ENCODE measurements around the gene PI4KA.
"Not testable (repeated sequence)": the region's sequence is repeated elsewhere in the genome, so short reads cannot be mapped to it uniquely, and the experiment has no call there.

PI4KA gene

DNA sequence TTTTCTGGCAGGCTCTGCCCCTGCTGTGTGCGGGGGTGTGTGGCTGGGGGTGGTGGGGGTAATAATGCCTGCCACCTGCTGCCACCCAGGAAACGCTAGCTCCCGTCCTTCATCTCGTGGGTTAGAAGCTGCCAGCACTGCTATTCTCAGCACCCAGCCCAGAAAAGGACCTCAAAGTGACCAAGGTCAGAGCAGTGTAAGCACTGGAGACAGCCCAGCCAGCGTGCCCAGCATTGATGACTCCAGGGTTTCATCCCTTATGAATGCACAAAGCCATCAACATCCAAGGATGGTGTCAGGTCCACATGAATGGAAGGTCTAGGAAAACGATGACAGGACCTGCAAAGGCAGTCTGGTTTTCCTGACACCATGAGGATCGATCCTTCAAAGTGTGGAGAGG lies 140.6 kb downstream of the PI4KA start:
- not testable (repeated sequence) for DNase-seq

DNA sequence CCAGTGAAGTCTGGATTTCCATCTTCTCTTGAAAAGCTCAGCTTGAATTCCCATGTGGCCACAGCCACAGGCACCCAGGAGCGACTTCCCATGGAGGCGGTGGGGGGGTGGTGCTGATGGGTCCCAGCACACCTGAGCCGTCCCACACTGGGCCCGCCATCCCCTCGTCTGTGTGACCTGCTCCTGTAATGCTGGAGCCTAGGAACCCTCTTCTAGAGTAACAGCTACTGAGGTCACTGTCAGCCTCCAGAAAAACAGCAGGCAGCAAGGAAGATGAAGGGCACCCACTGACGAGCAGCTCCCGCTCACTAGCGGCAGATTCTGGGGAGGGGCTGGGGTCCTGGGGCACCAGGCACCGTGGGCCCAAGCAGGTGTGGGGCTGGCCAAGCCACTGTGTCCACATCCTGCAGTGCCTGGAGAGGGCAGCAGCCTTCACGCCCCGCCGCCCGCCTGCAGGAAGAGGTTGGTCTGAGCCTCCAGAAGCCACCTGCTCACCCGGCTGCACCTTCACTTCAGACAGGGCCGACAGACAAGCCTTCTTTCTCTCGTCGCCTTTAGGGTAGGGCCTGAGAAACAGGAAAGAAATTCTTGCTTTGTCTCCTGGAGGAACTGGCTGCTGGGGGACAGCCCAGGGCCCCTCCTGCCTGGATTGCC lies 141.3 kb downstream of the PI4KA start:
- not testable (repeated sequence) for DNase-seq

DNA sequence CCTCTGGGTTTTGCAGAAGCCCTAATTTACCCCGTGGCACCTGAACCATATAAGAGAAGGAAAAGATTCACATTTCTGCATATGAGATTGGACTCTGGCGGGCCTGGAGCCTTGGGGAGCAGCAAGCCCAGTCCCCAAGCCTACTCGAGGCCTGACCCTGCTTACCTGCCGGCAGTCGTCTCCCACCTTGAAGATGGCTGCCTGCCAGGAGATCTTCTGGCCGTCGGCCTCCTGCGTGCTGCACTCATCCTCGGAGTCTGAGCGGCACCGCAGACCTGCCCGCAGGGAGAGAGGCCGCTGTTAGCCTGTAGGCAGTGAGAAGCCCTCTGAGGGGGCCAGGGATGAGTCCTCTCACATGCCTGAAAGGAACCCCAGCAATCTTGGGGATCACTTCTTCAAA lies 145.5 kb downstream of the PI4KA start:
- DNase-seq = not testable (repeated sequence)

DNA sequence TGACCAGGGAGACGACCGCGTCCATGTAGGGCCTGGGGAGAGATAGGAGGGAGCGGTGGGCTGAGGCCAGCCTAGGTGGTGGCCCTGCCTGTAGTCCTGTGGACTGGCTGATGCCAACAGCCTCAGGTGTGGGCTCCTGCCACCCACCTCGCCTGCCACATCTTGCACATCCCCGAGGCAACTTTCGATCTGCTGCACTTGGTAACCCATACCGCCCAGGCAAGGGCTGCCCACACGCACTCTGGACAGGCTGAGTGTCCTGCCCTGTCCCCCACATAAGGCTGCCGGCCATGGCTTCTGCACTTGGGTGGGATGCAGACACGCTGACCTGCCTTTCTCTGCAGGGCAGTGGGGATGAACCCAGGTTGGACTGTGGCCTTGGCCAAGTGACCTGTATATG lies 148.6 kb downstream of the PI4KA start:
- not testable (repeated sequence) for DNase-seq

DNA sequence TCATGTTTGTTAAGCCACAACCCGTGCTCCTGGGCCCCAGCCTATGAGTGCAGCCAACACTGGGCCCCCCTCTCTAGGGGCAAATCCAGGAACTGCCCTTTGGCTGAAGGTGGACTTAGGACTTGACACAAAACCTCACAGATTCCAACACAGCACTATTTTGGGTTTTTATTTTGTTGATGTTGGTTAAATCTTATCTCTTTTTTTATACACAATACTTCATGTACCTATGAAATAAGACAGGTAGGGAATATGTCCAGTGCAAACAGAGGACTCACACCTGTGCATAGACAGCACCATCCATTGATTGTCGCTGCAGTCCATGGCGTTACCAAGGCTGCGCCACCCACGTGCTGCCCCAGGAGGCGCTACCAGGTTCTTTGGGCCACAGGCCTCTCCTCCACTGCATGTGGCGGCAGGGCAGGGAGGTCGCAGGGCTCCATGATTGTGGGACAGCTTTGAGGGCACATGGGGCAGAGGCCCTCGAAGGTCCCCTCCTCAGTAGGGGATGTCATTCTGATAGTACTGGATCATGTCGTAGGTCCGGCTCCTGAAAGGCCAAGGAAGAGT lies 151.0 kb downstream of the PI4KA start:
- not testable (repeated sequence) for DNase-seq

DNA sequence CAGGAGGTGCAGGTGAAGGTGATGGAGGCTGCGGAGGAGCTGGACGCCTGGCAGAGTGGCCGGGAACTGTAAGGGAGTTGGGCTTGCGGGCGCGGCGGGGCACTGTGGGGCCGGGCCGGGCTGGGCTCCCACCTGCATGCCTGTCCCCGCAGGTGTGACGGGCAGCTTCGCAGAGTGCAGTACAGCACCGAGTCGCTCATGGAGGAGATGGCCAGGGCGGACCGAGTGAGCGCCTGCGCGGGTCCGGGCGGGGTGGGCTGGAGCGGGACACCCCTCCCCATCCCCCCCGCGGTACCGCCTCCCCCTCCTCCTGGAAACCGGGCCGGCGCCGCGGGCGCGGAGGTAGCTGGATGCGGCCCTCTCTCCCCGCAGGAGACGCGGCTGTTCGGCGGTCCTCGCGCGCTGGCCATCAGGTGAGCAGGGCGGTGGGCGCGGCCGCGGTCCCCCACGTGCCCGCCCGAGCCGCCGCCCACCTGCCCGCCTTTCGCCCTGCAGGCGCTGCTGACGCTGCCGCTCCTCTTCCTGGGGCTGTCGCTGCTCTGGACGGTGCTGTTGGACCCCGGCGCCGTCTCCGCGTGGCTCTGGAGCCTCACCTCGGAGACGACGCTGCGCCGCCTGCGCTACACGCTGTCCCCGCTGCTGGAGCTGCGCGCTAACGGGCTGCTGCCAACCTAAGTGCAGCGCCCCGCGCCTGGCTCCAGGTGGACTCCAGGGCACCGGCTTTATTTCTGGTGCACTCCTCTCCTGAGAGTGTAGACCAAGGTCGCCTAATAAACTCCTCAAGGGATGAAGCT lies 154.6 kb downstream of the PI4KA start:
- not testable (repeated sequence) for DNase-seq

DNA sequence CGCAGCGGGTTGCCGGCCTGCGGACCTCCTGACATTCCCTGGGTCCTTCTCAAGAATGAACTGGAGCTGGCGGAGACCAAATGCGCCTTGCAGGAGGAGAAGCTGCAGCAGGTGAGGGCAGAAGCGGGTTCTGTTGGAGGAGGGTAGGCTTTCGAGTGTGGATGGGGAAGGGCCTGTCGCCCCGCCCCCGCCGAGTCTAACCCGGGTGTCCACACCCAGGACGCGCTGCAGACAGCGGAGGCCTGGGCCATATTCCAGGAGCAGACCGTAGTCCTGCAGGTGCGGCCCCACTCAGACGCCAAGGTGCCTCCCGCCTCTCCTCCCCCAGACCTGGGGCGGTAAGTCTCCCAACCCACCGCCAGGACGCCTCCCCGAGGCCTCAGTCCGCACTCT lies 155.2 kb downstream of the PI4KA start:
- not testable (repeated sequence) for DNase-seq

DNA sequence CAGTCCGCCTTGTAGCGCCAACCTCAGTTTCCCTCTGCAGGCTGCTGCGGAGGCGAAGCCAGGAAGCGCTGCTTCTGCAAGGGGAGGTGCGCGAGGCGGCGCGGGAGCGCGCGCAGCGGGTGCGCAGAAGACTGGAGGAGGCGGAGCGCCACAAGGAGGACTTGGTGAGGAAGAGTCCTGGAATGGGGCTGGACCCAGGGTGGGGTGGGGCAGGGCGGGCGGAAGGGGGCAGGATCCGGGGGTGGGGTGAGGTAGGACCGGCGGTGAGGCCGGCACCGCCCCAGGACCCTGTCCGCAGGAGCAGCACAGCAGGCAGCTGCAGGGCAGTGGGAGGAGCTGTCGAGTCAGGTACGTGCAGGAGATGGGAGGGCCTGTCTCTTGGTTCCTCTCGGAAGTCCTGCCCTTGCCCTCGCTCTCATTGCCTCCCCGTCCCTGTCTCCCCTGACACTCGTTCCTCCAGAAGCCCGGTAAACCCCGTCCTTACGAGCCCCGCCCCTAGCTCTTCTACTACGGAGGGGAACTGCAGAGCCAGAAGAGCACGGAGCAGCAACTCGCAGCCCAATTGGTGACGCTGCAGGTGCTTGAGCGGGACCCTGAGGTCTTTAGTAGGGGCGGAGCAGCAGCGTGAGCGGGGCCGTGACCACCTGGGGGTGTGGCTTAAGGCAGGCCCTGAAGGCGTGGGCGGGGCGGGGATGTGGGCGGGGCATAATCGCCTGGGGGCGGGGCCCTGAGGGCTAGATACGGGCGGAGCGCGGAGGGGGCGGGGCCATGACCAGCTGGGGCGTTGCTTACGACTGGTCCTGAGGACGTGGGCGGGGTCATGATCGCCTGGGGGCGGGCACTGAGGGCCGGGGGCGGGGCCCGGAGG lies 155.8 kb downstream of the PI4KA start:
- DNase-seq = peak; percentile 83 to 91

DNA sequence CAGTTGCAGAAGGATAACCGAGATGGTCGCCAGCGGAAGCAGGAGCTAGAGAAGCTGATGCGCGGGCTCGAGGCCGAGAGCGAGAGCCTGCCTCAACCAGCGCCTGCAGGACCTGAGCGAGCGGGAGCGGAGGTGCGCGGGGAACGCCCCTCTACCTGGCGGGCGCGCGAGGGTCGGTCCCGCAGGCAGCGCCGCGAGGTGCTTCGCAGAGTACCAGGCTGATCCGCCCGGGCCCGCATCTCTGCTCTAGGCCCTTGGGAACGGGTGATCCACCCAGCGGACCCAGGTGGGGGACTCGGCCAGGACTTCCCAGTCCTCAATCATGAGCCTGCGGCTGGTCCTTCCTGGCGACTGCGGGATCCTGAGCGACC lies 156.5 kb downstream of the PI4KA start:
- DNase-seq = not testable (repeated sequence)

DNA sequence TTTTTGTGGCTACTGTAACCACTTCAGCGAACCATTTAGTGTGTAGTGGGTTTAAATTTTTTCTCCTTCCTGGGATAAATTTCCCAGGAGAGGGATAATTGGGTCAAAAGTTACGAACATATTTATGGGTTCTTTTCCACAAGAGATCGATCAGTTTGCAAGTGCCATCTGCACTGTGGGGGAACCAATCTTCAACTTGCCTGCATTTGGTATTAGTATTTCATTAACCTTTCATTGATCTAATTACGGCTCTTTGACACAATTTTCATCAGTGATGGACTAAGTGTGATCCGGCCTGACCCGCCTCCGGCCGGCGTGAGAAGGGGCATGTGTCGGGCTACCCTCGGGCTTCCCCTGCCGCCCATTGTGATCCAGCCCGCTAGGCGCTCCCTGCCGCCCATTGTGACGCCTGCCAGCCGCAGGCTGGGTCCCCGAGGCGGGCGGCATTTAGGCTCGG lies 156.9 kb downstream of the PI4KA start:
- DNase-seq = not testable (repeated sequence)

DNA sequence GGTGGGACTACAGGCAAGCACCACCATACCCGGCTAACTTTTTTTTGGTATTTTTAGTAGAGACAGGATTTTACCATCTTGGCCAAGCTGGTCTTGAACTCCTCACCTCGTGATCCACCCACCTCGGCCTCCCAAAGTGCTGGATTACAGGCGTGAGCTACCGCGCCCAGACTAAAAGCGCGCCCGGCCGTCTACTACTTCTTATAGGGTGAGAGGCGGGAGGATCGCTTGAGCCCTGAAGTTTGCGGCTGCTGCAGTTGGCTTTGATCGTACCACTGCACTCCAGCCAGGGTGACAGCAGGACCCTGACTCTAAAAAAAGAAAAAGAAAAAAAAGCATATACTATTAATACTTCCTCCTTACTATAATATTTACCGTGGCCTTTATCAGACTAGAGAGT lies 158.3 kb downstream of the PI4KA start:
- DNase-seq = not testable (repeated sequence)

DNA sequence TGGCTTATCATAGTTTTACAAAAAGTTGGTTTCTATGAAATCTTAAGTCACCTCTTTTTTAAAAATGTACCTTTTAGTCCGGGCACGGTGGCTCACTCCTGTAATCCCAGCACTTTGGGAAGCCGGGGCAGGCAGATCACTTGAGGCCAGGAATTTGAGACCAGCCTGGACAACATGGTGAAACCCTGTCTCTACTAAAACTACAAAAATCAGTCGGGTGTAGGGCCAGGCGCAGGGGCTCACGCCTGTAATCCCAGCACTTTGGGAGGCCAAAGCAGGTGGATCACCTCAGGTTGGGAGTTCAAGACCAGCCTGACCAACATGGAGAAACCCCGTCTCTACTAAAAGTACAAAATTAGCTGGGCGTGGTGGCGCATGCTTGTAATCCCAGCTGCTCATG lies 158.8 kb downstream of the PI4KA start:
- not testable (repeated sequence) for DNase-seq

DNA sequence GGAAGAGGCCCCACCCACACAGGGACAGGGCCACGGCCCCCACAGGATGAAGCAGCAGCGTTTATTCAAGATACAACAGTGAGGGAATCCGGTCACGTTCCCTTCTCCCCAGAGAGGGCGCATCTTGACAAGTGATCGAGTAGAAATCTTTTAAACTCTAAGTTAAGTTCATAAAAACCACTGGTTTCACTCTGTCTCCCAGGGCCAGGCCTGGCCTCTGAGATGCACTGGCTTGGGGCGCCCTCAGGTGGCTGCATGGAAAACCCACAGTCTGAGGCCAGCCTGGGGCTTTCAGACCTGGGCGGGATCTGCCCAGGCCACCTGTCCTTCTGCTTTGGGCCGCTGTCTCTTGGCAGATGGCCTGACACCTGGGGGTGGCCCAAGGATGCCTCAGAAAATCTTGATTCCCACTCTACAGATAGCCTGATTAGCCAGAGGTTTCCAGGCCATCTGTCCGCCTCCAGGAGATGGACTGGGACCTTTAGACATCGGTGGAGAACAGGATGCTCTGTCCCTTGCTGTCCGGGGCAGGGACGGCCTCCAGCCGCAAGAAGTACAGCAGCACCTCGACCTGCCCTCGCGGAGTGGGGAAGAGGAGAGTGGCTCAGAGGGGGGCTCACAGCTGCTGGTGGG lies 161.0 kb downstream of the PI4KA start:
- peak; percentile 12 to 42 for DNase-seq

DNA sequence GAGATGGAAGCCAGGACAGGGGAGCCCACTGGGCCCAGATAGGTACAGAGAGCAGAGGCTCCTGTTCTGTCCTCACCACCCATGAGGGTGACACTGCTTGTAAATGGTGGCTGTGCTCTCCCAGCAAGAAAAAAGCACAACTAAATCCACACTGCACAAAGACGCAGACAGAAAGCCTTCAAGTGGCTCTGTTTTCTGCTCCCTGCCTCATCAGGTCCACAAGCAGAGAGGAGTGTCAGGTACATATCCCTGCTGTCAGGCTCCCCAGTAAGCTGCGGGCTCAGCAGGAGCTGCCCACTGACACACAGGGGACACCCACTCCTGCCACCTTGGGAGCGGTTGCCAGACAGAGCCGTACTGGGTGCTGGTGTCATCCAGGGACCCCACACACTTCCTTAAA lies 162.6 kb downstream of the PI4KA start:
- not testable (repeated sequence) for DNase-seq

DNA sequence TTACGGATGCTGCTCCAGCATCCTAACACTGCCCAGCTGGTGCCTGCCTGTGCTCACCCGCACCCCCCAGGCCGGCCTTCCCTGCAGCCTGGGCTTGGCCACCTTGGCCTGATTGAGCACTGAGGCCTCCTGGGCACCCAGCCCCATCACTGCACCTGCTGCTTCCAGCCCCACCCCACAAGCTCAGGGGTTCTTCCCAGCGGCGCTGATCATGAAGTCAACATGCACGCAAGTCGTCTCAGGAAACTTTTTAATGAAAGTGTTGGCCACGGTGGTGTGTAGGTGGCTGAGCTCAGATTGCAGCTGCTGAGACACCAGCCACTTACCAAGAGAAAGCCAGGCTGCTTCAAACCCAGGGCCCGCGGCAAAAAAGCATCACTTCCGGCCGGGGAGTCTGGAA lies 163.4 kb downstream of the PI4KA start:
- DNase-seq = not testable (repeated sequence)

DNA sequence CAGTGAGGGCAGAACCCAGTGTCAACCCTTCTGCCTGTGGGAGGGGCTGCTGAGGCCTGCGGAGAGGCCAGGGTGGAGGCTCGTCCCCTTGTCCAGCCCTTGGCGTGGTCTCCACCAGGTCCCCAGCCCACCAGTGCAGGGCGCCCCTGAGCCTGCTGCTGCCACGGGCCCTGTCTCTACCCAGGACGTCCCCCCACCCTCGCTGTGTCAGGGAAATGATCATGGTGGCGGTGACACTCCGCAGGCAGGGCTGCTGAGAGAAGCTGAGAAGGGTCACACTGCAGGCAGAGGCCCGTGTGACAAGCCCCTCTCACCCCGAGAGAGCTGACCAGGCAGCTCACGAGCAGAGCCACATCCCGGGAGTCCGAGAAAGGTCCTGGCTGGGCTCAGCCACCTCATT lies 164.4 kb downstream of the PI4KA start:
- not testable (repeated sequence) for DNase-seq

DNA sequence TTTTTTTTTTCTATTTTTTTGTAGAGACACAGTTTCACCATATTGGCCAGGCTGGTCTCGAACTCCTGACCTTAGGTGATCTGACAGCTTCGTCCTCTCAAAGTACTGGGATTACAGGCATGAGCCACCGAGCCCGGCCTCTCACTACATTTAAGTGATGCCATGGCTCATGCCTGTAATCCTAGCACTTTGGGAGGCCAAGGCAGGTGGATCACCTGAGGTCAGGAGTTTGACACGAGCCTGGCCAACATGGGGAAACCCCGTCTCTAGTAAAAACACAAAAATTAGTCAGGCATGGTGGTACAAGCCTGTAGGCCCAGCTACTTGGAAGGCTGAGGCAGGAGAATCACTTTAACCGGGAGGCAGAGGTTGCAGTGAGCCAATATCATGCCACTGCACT lies 165.7 kb downstream of the PI4KA start:
- DNase-seq = not testable (repeated sequence)

DNA sequence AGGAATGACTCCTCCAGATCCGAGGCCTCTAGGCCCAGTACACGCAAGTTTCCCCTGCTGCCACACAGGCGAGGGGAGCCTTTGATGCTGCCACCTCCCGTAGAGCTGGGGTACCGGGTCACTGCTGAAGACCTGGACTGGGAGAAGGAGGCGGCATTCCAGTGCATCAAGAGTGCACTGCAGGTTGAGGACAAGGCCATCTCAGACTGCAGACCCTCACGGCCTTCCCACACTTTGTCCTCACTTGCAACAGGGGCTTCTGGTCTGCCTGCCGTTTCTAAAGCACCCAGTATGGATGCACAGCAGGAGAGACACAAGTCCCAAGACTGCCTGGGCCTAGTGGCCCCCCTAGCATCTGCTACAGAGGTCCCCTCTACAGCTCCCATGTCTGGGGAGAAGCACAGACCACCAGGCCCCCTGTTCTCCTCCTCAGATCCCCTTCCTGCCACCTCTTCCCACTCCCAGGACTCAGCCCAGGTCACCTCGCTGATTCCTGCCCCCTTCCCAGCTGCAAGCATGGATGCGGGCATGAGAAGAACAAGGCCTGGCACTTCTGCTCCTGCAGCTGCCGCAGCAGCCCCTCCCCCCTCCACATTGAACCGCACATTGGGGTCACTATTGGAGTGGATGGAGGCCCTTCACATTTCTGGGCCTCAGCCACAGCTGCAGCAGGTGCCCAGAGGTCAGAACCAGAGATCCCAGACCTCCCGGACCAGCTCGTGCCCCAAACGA lies 167.9 kb downstream of the PI4KA start:
- DNase-seq = not testable (repeated sequence)

DNA sequence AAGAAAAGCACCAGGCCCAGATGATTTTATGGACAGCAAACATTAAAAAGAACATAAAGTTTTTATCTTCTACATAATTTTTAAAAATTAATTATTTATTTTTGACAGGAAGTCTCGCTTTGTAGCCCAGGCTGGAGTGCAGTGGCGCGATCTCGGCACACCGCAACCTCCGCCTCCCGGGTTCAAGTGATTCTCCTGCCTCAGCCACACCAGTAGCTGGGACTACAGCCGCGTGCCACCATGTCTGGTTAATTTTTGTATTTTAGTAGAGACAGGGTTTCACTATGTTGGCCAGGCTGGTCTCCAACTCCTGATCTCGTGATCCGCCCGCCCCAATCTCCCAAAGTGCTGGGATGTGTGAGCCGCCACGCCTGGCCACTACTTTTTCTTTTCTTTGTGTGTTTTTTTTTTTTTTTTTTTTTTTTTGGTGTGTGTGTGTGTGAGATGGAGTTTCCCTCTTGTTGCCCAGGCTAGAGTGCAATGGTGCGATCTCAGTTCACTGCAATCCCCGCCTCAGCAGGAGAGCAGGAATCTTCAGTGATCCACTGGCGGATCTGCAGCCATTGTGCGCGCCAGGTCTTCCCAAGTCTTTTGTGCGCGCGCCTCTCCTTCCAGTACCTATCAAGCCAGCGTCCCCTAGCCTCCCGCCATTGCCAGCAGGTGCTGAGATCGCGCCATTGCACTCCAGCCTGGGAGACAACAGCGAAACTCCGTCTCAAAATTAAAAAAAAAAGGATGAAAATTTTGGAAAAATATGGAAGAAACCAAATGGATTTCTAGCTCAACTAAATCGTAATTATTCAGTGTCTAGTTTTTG lies 171.0 kb downstream of the PI4KA start:
- DNase-seq = not testable (repeated sequence)

DNA sequence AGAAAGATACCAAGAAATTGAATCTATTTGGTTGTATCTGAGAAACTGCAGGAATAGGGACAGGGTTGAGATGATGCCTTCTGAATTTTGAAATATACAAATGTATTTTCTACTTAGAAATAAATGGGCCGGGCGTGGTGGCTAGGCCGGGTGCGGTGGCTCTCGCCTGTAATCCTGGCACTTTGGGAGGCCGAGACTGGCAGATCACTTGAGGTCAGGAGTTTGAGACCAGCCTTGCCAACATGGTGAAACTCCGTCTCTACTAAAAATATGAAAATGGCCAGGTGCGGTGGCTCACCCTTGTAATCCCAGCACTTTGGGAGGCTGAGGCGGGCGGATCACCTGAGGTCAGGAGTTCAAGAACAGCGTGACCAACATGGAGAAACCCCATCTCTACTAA lies 172.8 kb downstream of the PI4KA start:
- not testable (repeated sequence) for DNase-seq
